PC-3 (cell line): ENCODE measurements around the gene JPT1. TPM values are rescaled to one million over a fixed set of nuclear protein-coding genes. Genes with fewer than 3 reads are reported as not detected.

ENCODE experiments used
- ATAC-seq: fragments of 200-7000 bp; cut with Tn5 transposase; 2 replicates; pipeline ENCODE4 v1.9.1; 2020; ENCODE audit warnings: mild to moderate bottlenecking, moderate library complexity
- BruUV-seq: library from RNA; stranded (reverse); fragments of 400-500 nt; replicated peaks from 2 replicates; lab custom pipeline; 2021; lab: Mats Ljungman, UMichigan
- CTCF ChIA-PET: fragments of 300-600 bp; sonication (Branson Sonifier 250); formaldehyde crosslinking; loops from one replicate; lab custom pipeline; 2022; ENCODE audit warnings: antibody characterized with exemption; lab: Charles Lee
- POLR2A ChIA-PET: fragments of 300-600 bp; sonication (Branson Sonifier 250); formaldehyde crosslinking; loops from one replicate; lab custom pipeline; 2022; ENCODE audit warnings: antibody characterized with exemption; ENCODE audit not compliant: unreplicated experiment; lab: Charles Lee
- DNase-seq: peaks from one replicate; pipeline ENCODE4 v3.0.0-alpha.2; 2015
- H2AFZ ChIP-seq: fragments of 300-600 bp; sonication (generic); 2 replicates; pipeline ENCODE4 v1.6.0; 2016; ENCODE audit warnings: antibody characterized with exemption, low read length
- H3F3A ChIP-seq: fragments of 300-600 bp; sonication (generic); one replicate; pipeline ENCODE4 v1.6.0; 2017; ENCODE audit warnings: antibody characterized with exemption, low read length, control low read depth, mild to moderate bottlenecking; ENCODE audit not compliant: unreplicated experiment
- H3K27ac ChIP-seq: fragments of 300-600 bp; sonication (generic); 2 replicates; pipeline ENCODE4 v1.5.1; 2016; ENCODE audit warnings: mild to moderate bottlenecking, low read length
- H3K27me3 ChIP-seq: fragments of 300-600 bp; sonication (generic); 2 replicates; pipeline ENCODE4 v1.6.1; 2016; ENCODE audit warnings: low read length, mixed read lengths
- H3K36me3 ChIP-seq: fragments of 300-600 bp; sonication (generic); 2 replicates; pipeline ENCODE4 v1.6.1; 2016; ENCODE audit warnings: low read depth, mixed run types, low read length, mixed read lengths
- H3K4me1 ChIP-seq: fragments of 300-600 bp; sonication (generic); 2 replicates; pipeline ENCODE4 v1.5.1; 2016; ENCODE audit warnings: low read length; ENCODE audit not compliant: insufficient read depth
- H3K4me2 ChIP-seq: fragments of 300-600 bp; sonication (generic); 2 replicates; pipeline ENCODE4 v1.6.0; 2016; ENCODE audit warnings: low read length
- H3K4me3 ChIP-seq: fragments of 300-600 bp; sonication (generic); 2 replicates; pipeline ENCODE4 v1.5.1; 2016; ENCODE audit warnings: mild to moderate bottlenecking, low read length, mixed read lengths
- H3K79me2 ChIP-seq: fragments of 300-600 bp; sonication (generic); 2 replicates; pipeline ENCODE4 v1.6.1; 2017; ENCODE audit warnings: low read length, mixed read lengths
- H3K9ac ChIP-seq: fragments of 300-600 bp; sonication (generic); 2 replicates; pipeline ENCODE4 v1.6.0; 2016; ENCODE audit warnings: mild to moderate bottlenecking, low read length
- H3K9me2 ChIP-seq: fragments of 300-600 bp; sonication (generic); replicated peaks from 2 replicates; pipeline ENCODE4 v1.6.1; 2016; ENCODE audit warnings: mixed run types, low read length, mixed read lengths
- H3K9me3 ChIP-seq: fragments of 300-600 bp; sonication (generic); 2 replicates; pipeline ENCODE4 v1.6.1; 2016; ENCODE audit warnings: low read length, mixed read lengths
- H4K20me1 ChIP-seq: fragments of 300-600 bp; sonication (generic); 2 replicates; pipeline ENCODE4 v1.6.1; 2016; ENCODE audit warnings: low read length, mixed read lengths
- EZH2 ChIP-seq: fragments of 300-600 bp; sonication (generic); IDR thresholded peaks from one replicate; pipeline ENCODE4 v1.6.1; 2017; ENCODE audit warnings: antibody characterized with exemption, mild to moderate bottlenecking, low read length; ENCODE audit not compliant: unreplicated experiment
- EZH2phosphoT487 ChIP-seq: fragments of 300-600 bp; sonication (generic); IDR thresholded peaks from 2 replicates; pipeline ENCODE4 v1.6.1; 2018; ENCODE audit warnings: mild to moderate bottlenecking, antibody characterized with exemption, low read length, borderline replicate concordance
- intact Hi-C: fragments of 100-400 bp; cut with micrococcal nuclease; formaldehyde crosslinking; loops from 2 replicates; pipeline ENCODE4 v1.9.0; 2023
- total RNA-seq: library from RNA; depleted of rRNA; stranded (reverse); fragments of >200 nt; gene quantifications from 2 replicates; pipeline ENCODE4 v1.2.3, GENCODE V29; 2014
- TF ChIP-seq, protein P1 (sequence below): fragments of 300-600 bp; sonication (generic); conservative IDR thresholded peaks from 2 replicates; pipeline ENCODE4 v1.5.1; 2017; ENCODE audit warnings: antibody characterized with exemption, low read depth, mild to moderate bottlenecking, low read length

Gene JPT1
- total RNA-seq, 1 experiment from 2014 or later: 674 TPM

DNA sequence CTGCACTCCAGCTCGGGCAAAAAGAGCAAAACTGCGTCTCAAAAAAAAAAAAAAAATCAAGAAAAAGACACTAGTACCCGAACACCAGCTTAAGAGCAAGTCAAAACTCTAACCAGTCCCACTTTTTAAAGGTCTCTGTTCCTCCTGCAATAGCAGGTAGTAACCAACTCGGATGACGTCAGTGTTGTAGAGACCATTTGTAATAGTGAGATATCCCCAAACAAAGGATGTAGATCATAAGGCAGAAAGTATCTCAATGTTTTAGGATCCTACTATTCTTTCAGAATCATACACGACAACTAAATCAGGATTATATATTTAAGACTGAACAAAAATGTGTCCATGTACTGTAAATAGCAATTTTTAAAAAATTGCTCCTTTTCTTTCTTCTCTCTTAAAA lies 2.4 kb downstream of the JPT1 start:
- ChIA-PET CTCF (interaction anchor here (0.6 kb wide), 1 partner anchor 38 kb away, joined by 3 read pairs; no protein-coding TSS in a partner anchor), POLR2A (no interaction called here)
- Histone ChIP-seq H3K27me3 (no peaks in the 10 kb centered on the region), H3K9me2 (no peaks in the 10 kb centered on the region), H3K4me3 (peak overlapping the region; percentile 82), H3K79me2 (peaks cover 81% of the 10 kb centered on the region), H3K27ac (no peak overlapping the region), H3K9me3 (no peaks in the 10 kb centered on the region), H3F3A (no peaks in the 10 kb centered on the region), H3K36me3 (peaks cover 21% of the 10 kb centered on the region), H4K20me1 (peaks cover 63% of the 10 kb centered on the region), H3K9ac (peak overlapping the region; percentile 87), H3K4me1 (peaks cover 24% of the 10 kb centered on the region), H2AFZ (no peak overlapping the region), H3K4me2 (peak overlapping the region; percentile 95)
- no peak for TF ChIP-seq EZH2phosphoT487
- TF ChIP-seq, protein P1, sequence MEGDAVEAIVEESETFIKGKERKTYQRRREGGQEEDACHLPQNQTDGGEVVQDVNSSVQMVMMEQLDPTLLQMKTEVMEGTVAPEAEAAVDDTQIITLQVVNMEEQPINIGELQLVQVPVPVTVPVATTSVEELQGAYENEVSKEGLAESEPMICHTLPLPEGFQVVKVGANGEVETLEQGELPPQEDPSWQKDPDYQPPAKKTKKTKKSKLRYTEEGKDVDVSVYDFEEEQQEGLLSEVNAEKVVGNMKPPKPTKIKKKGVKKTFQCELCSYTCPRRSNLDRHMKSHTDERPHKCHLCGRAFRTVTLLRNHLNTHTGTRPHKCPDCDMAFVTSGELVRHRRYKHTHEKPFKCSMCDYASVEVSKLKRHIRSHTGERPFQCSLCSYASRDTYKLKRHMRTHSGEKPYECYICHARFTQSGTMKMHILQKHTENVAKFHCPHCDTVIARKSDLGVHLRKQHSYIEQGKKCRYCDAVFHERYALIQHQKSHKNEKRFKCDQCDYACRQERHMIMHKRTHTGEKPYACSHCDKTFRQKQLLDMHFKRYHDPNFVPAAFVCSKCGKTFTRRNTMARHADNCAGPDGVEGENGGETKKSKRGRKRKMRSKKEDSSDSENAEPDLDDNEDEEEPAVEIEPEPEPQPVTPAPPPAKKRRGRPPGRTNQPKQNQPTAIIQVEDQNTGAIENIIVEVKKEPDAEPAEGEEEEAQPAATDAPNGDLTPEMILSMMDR: no peak
- DNase-seq (peak; percentile 63), ATAC-seq (no peak)
- BruUV-seq: no TSS peak
- intact Hi-C loops: no loop called here

DNA sequence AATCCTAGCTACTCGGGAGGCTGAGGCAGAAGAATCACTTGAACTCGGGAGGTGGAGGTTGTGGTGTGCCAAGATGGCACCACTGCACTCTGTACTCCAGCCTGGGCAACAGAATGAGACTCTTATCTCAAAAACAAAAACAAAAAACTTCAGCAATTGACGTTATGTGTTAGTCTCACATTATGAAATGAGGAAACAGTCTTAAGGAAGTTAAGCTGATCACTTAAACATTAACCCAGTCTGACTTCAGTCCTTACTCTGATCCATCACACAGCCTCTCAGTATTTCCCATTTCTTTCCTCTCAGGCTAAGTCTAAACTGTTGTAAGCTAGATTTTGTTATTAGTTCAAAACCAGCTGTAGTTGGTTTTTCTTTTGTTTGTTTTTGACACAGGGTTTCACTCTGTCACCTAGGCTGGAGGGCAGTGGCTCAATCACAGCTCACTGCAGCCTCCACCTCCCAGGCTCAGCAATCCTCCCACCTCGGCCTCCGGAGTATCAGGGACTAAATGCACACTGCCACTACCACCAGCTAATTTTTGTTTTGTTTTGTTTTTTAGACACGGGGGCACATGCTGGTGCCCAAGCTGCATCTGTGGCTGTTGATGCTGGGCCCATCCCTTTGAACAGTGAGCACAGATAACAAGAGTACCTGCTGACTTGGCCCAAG lies 6.3 kb downstream of the JPT1 start:
- H3K9me2 ChIP-seq: no peaks in the 10 kb centered on the region
- peaks cover 67% of the 10 kb centered on the region for H4K20me1 ChIP-seq
- H3K27me3 ChIP-seq: no peaks in the 10 kb centered on the region
- peaks cover 95% of the 10 kb centered on the region for H3K79me2 ChIP-seq
- TF ChIP-seq EZH2 (no peak), EZH2phosphoT487 (no peak)
- TF ChIP-seq, protein P1: no peak
- H3K4me3 ChIP-seq: no peak overlapping the region
- no peak overlapping the region for H2AFZ ChIP-seq
- H3F3A ChIP-seq: peaks cover 3% of the 10 kb centered on the region
- CTCF ChIA-PET: no interaction called here
- no TSS peak for BruUV-seq
- H3K9ac ChIP-seq: no peak overlapping the region
- no peak overlapping the region for H3K4me2 ChIP-seq
- DNase-seq (no peak), ATAC-seq (no peak)
- peaks cover 56% of the 10 kb centered on the region for H3K36me3 ChIP-seq
- no peaks in the 10 kb centered on the region for H3K9me3 ChIP-seq
- H3K27ac ChIP-seq: no peak overlapping the region
- POLR2A ChIA-PET: interaction anchor here (0.7 kb wide), 1 partner anchor 30 kb away, joined by 4 read pairs; no protein-coding TSS in a partner anchor
- peaks cover 14% of the 10 kb centered on the region; the same call in 1 of the 2 replicates for H3K4me1 ChIP-seq
- intact Hi-C loops: no loop called here

DNA sequence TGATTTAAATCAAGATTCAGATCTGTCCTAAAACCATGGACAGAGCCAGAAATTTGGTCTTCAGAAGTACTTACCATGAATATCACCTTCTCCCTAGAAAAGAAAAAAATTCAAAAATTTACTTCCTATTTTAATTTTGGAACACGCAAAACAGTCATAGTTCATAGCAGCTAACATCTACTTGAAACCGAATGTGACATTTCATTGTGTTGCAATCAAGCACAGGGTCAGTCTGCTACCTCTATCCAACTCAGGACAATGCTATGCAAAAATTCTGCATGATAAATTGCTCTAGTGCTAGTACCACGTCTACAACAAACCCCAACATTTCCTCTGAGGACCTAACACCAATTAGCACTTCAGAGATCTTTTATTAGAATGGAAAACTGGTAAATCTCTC lies 7.7 kb downstream of the JPT1 start:
- H3F3A ChIP-seq: peaks cover 6% of the 10 kb centered on the region
- H3K4me3 ChIP-seq: no peak overlapping the region
- no peak for DNase-seq
- POLR2A ChIA-PET: no interaction called here
- no peaks in the 10 kb centered on the region for H3K9me3 ChIP-seq
- CTCF ChIA-PET: no interaction called here
- no TSS peak for BruUV-seq
- H3K79me2 ChIP-seq: peaks cover 89% of the 10 kb centered on the region
- no peak overlapping the region for H2AFZ ChIP-seq
- H3K9ac ChIP-seq: no peak overlapping the region
- H3K9me2 ChIP-seq: no peaks in the 10 kb centered on the region
- peaks cover 68% of the 10 kb centered on the region for H3K36me3 ChIP-seq
- no peak overlapping the region for H3K27ac ChIP-seq
- no peak for ATAC-seq
- peaks cover 53% of the 10 kb centered on the region for H4K20me1 ChIP-seq
- H3K27me3 ChIP-seq: no peaks in the 10 kb centered on the region
- peaks cover 7% of the 10 kb centered on the region; the same call in 1 of the 2 replicates for H3K4me1 ChIP-seq
- intact Hi-C loops: no loop called here
- TF ChIP-seq EZH2phosphoT487 (no peak), EZH2 (no peak)
- TF ChIP-seq, protein P1: no peak
- H3K4me2 ChIP-seq: no peak overlapping the region
